GM10847 (cell line): ENCODE results near the gene MAP7.

Experiments
- POLR2A ChIP-seq: IDR thresholded peaks from 2 replicates; pipeline ENCODE4 v1.6.1; 2011; ENCODE audit not compliant: insufficient read length; ENCODE audit errors: extremely low read depth

The MAP7 gene

GRCh38 chr6:136566851-136567250, 16.6 kb upstream of the MAP7 start:
- TF ChIP-seq POLR2A, result no peak

- TF ChIP-seq POLR2A, result no peak
These were observed 15.8 kb upstream of the MAP7 start for GRCh38 chr6:136566007-136566487.

GRCh38 chr6:136564180-136564579, 14.0 kb upstream of the MAP7 start:
- TF ChIP-seq POLR2A, result no peak

GRCh38 chr6:136563386-136564152, 13.3 kb upstream of the MAP7 start:
- TF ChIP-seq POLR2A, result no peak

- TF ChIP-seq POLR2A, result no peak
These were observed 12.0 kb upstream of the MAP7 start for GRCh38 chr6:136562211-136562610.

GRCh38 chr6:136553166-136553787, 3.1 kb upstream of the MAP7 start:
- no peak for TF ChIP-seq POLR2A

- no peak for TF ChIP-seq POLR2A
These were observed 1.8 kb upstream of the MAP7 start for GRCh38 chr6:136552054-136552453.

GRCh38 chr6:136551103-136551502, 881 bp upstream of the MAP7 start:
- TF ChIP-seq POLR2A, result no peak

GRCh38 chr6:136550045-136550329, 235 bp downstream of the MAP7 start:
- TF ChIP-seq POLR2A, result no peak

GRCh38 chr6:136549300-136550044, 750 bp downstream of the MAP7 start:
- TF ChIP-seq POLR2A, result no peak

- TF ChIP-seq POLR2A, result no peak
These were observed 1.5 kb downstream of the MAP7 start for GRCh38 chr6:136548582-136549299.

GRCh38 chr6:136547871-136548270, 2.4 kb downstream of the MAP7 start:
- TF ChIP-seq POLR2A, result no peak

- TF ChIP-seq POLR2A, result no peak
These were observed 2.9 kb downstream of the MAP7 start for GRCh38 chr6:136547336-136547735.

GRCh38 chr6:136546331-136546730, 3.9 kb downstream of the MAP7 start:
- no peak for TF ChIP-seq POLR2A

- TF ChIP-seq POLR2A, result no peak
These were observed 5.9 kb downstream of the MAP7 start for GRCh38 chr6:136544326-136544725.

- no peak for TF ChIP-seq POLR2A
These were observed 8.8 kb downstream of the MAP7 start for GRCh38 chr6:136541395-136541794.

- no peak for TF ChIP-seq POLR2A
These were observed 10.1 kb downstream of the MAP7 start for GRCh38 chr6:136539967-136540652.
